Activated naive CD4-positive, alpha-beta T cell treated with Interleukin-2 at 50 U/mL for 16 hours (primary cell): ENCODE results near the gene CDKAL1.

Experiments
- DNase-seq: peaks from one replicate; pipeline ENCODE4 v3.0.0-alpha.2; 2020

The CDKAL1 gene

DNA sequence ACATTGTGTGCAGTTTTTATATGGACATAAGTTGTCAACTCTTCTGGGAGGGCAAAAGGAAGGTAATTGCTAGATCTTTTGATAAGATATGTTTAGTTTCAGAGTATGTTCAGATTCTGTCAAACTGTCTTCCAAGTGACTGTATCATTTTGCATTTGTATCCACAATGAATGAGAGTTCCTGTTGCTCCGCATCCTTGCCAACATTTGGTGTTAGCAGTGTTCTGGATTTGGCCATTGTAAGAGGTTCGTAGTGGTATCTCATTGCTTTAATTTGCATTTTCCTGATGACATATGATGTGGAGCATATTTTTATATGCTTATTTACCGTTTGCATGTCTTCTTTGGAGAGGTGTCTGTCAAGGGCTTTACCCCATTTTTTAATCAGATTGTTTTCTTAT lies 150.2 kb downstream of the CDKAL1 start:
- DNase-seq = no peak

DNA sequence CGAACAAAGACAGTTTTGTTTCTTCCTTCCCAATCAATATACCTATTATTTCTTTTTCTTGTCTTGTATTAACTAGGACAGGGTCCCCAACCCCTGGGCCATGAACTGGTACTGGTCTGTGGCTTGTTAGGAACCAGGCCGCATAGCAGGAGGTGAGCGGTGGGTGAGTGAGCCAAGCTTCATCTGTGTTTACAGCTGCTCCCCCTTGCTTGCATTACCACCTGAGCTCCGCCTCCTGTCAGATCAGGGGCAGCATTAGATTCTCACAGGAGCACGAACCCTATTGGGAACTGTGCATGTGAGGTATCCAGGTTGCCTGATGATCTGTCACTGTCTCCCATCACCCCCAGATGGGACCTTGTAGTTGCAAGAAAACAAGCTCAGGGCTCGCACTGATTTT lies 151.9 kb downstream of the CDKAL1 start:
- DNase-seq = no peak

DNA sequence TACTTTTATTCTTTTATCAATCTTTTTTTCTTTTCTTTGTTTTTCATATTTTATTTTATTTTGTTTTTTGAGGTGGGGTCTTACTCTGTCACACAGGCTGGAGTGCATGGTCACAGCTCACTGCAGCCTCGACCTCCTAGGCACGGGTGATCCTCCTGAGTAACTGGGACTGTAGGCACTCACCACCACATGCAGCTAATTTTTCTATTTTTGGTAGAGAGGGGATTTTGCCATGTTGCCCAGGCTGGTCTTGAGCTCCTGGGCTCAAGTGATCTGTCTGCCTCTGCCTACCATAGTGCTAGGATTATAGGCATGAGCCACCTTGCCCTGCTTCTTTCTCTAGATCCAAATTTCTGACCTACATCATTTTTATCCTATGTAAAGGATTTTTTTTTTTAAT lies 153.2 kb downstream of the CDKAL1 start:
- no peak for DNase-seq

DNA sequence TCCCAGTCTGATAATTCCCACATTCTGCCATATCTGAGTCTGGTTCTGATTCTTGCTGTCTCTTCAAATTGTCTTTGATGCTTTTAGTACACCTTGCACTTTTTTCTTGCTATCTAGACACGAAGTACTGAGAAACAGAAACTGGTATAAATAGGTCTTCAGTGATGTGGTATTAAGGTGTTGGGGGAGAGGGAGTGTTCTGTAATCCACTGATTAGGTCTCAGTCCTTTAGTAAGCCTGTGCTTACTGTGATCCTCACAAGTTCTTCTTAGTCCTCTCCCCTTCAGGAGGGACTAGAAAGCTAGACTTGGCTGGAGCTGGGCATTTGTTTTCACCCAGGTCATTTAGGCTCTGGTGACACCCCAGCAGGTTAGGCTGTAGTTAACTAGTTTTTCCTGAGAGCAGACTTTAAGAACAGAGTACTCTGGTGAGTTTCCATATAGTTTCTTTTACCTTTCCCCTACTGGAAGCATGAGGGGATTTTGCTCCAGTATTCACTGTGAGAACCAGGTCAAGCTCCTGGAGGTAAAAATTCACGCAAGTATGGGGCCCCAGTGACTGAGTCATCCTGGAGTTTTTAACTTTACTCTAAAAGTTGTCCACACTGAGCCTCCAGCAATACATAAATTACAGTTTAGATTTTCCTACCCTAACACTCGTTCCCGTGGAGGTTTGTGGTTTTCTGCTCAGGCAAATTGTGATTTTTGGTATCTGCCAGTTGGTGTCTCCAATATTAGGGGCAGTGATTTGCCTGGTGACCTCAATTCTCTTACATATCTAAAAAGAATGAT lies 154.6 kb downstream of the CDKAL1 start:
- no peak for DNase-seq

DNA sequence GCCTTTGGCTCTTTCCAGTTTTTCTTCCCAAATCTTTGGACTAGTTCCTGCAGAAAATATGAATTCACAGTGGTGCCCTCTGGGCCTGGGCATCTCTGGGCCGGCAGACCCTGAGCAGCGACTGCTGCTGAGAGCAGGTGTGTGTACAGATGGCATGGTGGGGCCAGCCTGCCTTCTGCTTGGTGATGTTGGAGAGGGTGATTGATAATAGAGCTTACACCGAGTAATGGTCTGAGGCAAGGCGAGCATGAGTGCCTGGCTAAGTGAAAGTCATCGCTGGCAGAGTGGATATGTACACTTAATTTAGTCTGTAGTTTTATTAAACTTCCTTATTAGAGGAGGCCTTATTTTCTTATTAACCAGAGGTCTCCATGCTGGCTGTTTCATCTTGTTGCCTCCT lies 156.9 kb downstream of the CDKAL1 start:
- no peak for DNase-seq

DNA sequence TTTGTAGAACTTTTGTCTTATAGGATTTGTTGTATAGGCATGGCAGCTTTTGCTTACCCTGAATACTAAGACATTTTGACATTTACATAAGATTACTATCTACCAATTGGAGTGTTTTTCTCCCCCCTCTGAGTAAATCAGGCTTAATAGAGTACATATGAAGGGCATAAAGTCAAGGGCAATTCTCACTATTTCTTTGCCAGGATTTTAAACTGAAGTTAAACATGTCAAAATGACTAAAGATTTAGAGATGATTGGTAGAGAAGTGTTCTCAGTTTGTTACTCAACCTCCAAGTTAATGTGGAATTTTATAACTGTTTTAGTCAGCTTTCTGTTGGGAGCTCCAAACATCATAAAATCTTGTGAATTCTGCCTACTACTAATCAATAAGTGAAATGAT lies 157.8 kb downstream of the CDKAL1 start:
- no peak for DNase-seq

DNA sequence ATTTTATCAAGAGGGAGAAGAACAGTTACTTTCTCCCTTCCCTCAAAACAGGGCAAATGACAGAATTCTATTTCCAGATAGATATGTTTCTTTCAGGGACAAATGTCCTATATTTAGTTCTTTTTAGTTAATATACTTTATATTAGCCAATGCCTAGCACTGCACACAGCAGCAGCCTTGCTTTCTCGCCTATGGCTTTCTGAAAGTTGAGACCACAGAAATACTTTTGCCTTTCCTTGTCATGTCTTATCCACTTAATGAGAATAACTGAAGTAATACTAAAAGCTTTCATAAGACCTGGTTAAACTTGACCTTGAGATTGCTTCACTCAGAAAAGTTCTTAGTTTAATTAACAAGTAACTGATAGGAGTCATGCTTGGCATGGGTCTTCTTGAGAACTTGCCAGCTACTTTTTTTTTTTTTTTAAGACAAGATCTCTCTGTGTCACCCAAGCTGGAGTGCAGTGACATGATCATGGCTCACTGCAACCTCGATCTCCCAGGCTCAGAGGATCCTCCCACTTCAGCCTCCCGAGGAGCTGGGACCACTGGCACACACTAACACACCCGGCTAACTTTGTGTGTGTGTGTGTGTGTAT lies 159.3 kb downstream of the CDKAL1 start:
- DNase-seq = no peak

DNA sequence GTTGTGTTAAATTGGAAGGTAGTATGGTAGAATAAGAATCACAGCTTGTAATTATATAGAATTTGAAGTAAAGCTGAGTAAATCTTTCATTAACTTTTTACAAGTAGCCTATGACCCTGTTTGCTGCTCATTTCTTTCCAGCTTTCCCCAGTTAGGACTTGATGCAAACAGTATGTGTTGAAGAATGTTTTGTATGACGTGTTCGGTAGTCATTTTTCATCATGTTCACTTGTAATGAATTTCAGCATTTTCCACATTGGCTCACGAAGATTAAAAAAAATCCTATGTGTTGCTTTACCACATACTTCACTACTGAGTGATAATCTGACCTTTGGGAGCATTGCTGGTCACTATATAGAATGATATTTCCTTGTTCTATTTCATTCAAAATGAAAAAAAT lies 162.4 kb downstream of the CDKAL1 start:
- DNase-seq = no peak

DNA sequence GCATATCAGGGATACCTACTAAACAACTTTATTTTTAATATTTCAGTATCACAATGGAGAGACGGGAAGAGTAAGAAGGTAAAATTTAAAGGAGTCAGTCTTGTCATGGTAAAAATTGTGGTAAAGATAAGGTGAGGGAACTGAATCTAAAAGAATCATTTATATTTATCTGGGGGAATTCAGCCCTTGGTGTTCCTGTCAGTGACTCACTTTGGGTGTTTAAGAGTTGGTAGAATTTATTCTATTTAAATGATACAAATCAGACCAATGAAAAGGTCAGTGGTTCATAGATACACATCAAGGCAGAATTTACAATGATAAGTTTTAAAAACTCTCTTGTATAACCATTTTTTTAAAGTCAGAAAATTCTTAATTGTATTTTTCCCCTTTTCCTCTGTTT lies 164.4 kb downstream of the CDKAL1 start:
- no peak for DNase-seq

DNA sequence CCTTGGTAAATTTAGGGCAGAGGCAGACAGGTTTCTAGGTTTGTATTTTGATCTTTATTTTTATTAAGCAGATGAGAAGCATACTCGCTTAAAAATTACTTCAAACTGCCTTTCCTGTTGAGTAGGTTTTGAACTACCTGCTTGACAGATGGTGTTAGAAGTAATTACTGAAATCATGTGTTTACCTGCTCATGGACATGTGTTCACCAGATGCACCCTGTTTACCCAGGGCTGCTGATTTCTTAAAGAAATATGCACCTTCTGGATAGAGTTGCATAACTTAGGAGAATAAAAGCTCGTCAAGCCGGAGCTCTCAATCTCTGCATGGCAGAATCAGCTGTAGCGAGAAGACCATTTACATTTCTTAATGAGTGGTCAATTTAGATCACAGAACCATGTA lies 165.1 kb downstream of the CDKAL1 start:
- DNase-seq = no peak

DNA sequence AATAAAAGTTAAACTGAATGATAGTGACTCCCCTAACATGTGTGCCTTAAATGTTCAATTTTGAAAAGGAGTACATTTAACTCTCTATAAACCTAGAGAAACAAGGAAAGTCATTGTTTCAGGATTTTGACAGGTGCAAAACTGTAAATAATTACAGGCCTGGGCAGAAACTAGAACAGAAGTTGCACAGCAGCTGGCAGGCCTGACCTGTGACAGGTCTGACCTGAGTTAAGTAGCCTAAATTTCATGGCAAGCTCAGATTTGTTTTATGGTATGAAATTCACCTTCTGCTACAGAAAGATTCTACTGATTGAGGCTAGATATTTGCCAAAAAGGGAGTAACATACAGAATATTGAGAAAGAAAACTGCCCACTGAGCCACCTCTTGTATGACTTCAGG lies 166.1 kb downstream of the CDKAL1 start:
- DNase-seq = no peak

DNA sequence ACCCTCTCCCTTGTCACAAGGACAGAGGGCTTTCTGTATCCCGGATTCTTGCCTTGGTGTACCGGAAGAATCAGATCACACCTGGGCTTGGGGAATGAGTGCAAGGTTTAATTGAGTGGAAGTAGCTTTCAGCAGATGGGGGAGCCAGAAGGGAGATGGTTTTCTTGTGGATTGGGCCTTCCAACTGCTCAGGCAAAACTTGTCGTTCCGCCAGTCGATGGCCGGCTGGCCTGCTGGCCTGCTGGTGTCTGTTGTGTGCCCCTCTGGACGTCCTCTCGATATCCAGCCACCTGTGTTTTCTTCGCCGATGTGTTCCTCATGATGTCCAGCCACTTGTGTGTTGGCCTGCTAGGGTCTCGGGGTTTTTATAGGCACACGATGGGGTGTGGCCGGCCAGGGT lies 168.1 kb downstream of the CDKAL1 start:
- DNase-seq = no peak

DNA sequence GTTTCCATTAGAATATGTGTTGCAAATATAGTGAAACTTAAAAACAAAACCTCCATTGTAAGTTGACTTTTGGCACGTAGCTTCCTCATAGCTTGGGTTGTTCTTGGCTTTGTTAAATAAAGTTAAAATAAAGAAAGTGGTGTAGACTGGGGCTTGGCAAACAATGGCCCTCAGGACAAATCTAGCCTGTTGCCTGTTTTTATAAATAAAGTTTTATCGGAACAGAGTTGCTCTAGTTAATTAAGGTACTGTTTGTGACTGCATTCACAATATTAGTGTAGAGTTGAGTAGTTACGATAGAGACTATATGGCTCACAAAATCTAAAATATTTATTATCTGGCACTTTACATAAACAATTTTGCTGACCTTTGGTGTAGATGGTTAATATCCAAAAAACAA lies 168.8 kb downstream of the CDKAL1 start:
- no peak for DNase-seq

DNA sequence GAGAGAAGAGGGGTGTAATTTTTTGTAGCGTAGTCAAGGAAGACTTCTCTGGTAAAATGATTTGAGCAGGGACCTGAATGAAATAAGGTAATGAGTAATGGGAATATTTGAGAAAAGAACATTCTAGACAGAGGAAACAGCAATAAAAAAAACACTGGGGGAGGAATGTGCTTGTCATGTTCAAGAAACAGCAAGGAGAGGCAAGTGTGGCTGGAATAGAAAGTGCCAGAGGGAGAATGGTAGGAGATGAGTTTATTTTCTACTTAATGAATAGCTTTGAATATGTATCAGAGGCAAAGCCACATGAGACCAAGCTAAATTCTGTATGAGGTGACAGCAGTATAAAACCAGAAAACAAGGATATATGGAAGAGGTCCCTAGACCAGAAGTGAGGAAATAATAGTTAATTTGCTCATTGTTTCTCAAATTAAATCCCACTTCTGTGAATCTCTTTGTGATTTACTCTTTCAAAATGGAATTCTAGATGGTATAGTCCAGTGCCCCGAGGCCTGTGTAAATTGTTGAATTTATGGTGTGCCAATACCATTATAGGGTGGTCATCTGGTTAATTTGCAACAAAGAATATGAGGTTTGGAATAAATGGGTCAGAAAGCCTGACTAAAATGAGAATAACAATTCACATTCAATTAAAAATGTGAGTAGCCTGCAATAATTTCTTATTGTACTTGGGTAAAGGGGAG lies 170.2 kb downstream of the CDKAL1 start:
- DNase-seq = no peak

DNA sequence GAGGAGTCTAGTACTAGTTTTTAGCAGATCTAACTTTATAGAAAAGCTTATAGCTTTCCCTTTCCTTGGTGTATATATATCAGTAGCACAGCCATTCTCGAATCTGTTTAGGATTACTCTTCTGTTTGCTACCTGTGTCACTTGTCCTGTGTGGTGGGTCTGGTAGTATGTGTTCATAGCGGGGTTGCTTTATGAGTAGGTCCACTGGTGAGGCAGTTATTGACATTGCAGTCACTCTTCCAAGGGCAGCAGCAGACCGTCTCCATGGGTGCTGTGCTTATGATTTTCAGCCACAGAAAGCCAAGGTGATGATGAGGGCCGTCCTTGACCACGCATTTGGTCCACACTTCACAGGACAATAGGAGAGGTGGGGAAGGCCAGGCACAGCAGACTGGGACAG lies 171.5 kb downstream of the CDKAL1 start:
- DNase-seq = no peak

DNA sequence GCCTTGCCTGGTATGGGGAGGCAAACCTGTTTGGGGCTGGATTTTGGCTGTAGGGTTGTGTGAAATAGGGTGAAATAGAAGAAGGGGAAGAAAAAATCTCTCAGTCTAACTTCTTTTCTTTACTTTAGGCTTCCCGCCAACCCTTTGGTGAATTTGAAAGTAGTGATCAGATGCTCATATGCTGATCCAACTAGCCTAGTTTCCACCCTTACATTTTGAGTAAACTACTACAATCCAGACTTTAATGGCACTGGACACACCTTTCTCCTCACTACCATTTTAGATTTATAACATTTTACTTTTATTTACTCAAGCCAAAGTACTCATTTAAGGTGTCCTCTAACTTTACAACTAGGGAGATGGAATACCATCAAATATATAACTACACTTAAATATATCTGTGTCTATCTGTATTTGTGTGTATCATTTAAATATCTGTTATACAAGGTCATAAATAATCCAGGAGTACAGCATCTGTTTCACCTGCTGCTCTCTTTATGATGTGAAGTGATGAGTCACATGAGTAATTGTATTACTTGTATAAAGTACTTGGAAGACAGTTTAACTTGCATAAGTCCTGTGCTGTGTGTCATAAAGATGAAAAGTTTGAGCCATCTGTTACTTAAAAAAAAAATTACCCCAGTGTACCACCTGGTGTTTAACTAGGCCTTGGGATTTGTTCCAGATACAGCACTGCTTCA lies 172.1 kb downstream of the CDKAL1 start:
- DNase-seq = no peak

DNA sequence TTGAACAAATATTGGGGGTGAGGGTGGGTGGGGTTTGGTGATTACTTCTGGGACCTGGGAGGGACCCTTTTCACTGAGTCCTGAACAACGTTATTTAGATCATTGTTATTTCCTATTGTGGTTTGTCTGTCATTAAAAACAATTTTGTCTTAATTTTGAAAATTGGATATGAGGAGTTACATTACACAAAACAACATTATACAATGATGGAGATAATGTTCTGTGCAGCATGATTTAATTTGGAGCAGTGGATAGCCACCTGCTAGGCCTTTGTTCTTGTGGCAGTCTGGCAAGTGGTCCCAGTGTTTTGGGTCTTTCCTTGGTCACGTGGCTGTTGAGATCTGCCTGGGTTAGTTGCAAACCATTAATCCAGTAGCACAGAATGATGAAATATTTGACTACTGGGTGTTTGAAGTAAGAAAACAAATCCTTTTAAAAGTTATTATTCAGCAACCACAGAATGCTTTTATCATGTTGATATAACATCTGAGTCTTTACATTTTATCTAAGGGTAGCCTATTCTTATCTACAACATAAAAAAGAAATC lies 172.8 kb downstream of the CDKAL1 start:
- DNase-seq = no peak

DNA sequence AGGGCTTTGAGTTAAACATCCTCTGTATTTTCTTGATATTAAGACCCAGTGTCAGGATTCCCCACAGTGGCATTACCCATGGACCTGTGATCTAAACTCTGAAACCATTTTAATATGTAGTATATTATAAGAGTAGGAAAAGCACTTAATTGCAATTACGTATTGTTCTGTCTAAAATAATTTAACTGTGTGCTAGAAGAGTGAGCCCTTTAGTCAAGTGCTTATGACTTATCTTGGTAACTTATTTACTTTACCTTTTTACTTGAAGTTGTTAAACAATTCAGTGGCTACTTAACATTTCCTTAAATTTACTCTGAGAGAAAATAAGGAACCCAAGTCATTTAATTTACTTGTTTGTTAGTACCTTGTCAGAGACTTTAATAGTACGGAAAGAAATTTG lies 173.6 kb downstream of the CDKAL1 start:
- no peak for DNase-seq

DNA sequence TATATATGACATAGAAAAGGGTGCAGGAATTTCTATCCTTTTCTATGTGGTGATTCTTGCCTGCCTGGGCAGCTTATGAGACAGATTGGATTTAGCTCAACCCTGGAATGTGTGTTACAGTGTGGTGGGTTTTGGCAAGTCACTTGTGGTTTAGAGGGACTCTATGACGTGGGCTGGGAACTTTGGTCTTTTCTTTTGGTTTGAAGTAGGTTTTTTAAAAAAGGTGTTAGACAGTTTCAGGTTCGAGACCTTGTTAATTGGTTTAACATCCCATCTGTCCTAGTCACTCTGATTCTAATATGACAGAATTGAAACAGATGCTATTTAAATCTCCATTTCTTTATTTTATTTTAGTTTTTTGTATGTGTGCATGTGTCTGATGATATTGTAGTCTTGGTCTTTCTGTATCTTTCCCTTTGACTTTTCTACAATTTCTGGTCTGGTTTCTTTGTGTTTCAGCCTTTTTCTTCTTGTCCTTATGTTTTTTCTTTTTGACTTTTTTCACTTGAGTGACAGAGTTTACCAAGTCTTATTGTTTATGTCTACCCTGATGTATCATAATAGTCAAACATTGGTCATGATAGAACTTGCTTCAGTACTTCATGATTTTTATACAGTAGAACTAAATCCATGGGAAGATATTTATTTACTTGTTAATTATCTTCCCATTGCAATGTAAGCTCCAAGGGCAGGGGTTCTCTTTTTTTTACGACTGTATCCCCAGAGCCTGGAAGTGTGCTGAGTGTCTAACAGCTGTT lies 174.3 kb downstream of the CDKAL1 start:
- no peak for DNase-seq

DNA sequence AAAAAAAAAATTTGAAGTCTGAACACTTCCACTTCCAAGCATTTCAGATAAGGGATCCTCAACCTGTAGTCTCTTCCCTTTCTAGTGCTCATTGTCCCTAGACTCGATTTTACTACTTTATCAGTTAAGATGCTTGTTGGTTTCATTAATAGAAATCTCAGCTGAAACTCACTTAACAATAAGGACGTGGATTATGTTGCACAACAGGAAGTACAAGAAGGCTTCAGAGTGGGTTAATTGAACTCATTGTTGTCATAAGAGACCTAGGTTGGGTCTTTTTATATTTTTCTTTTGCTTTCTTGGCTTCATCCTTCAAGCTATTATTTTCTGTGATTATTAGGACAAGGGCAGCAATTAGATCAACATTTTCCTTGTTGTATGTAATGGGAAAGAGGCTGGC lies 175.2 kb downstream of the CDKAL1 start:
- no peak for DNase-seq

DNA sequence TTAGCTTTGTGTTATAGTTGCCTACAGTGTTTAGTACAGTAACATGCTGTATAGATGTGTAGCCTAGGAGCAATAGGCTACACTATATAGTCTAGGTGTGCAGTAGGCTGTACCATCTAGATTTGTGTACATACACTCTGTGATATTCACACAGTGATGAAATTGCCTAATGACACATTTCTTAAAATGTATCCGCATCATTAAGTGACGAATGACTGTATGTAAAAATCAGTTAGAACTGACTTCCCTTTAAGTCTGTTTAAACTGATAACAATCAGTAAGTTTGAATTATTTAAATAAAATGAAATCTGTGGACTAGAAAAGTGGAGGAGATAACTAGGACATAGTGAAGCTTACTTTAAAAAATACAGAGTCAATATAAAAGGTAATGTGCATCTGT lies 176.1 kb downstream of the CDKAL1 start:
- DNase-seq = no peak

DNA sequence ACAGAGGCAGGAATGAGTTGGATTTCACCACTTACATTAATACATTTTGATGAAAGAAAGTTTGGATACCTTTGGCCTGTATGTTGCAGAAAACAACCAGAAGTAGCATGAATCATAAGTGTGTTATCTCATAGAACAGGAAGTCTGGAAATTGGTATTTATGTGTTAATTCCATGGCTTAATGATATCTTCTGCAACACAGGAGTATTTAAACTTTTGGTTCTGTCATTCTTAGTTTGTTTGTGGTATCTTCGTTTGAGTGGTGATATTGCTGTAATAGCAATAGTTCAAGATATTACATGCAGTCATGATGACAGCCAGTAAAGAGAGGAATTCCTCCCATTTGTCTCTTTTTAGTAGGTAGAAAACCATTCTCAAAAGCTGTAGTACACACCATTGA lies 177.3 kb downstream of the CDKAL1 start:
- no peak for DNase-seq

DNA sequence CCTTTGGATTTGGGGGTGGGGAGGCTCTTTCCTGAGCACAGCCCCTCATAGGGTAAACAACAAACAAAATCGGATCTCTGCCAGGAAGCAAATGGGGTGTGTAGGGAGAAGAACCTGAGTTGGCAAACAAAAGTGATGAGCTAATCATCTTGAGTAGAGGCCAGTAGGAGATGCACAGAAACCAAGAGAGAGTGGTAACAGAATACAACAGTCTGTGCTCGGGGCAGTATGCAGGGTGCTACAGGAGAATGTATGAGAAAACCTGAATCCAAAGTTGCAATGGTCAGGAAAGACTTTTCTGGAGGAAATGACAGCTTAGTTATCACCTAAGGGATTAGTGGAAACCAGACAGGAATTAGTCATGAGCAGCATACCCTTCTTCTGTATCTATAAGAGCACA lies 177.8 kb downstream of the CDKAL1 start:
- DNase-seq = no peak
